GOT3 (cell line): ENCODE measurements around the gene ANKRD60.

Experiments
- DNase-seq: peaks from one replicate; lab custom pipeline; 2025; ENCODE audit warnings: mixed read lengths; lab: John Stamatoyannopoulos, UW

The ANKRD60 gene

GRCh38 chr20:58228484-58229197 lies at the start of gene ANKRD60:
TSS of gene ANKRD60 (minus strand) at chr20:58228653. CDS start at chr20:58228653, 0 bp downstream.
- no peak for DNase-seq

- DNase-seq: no peak
Observed at GRCh38 chr20:58277578-58278472, 49.4 kb upstream of the ANKRD60 start.

DNA sequence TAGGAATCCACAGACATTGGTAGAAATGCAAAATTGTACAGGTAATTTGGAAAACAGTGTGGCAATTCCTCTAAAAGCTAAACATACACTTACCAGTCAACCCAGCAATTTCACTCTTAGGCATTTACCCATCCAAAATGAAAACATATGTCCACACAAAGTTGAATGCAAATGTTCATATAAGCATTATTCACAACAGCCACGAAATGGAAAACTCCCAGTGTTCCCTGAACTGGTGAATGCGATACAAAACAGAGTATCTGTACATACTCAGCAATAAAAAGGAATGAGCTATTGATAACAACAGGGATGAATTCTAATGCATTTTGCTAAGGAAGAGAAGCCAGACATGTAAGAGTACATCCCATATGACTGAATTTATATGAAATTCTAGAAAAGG lies 48.7 kb upstream of the ANKRD60 start:
- no peak for DNase-seq

- DNase-seq: no peak
Observed at GRCh38 chr20:58274384-58274783, 45.9 kb upstream of the ANKRD60 start.

DNA sequence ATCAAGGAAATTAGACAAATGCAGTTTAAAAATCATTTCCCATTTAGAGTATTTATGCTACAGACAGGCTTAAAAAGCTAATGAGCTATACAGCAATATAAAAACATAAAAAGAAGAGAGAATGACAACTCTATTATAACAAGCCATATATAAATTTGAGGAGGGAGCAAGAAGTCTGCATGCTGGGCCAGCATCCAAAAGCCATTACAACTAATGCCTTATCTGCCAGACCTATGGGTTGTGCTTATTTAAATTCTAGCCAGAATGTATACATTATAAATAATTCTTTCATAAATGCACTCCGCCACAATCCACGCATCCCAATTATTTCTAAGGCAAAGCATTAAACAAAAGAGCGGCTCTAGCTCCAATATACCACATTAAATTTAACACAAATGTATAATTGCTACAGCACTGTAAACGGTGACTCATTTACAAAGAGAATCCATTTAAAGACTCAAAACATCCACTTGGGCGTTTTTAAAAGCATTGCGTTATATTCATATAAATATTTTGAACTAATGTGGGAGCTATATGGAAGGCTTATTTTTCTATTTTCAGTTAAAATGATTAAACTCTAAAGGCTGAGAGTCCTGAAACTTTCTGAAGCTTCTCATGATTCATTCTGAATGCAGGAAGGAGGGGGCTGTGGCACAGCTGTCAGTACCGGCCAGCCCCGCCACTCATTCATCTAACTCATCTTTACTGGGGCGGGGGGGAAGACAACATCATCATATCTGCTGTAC lies 43.3 kb upstream of the ANKRD60 start:
- no peak for DNase-seq

- no peak for DNase-seq
Observed at GRCh38 chr20:58268936-58269619, 40.6 kb upstream of the ANKRD60 start.

DNA sequence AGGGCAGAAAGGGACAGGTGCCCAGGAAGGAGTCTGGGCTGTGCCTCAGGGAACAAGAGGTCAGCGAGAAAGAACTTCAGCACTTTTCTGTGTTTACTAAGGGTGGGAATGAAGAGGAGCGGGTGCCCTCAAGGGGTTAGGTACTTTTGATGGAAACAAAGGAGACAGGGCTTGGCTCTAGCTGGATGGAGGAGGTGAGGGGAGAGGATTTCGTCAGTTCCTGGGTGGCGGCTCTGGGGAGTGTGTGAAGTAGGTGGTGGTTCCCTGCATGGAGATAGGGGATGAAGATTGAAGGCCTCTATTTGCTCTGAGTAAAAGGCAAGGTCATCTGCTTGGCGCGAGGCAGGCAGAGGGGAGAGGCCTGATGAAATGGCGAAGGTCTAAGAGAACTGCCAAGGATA lies 40.0 kb upstream of the ANKRD60 start:
- no peak for DNase-seq

GRCh38 chr20:58267389-58268215 lies 39.1 kb upstream of the ANKRD60 start:
- DNase-seq: no peak

- DNase-seq: no peak
Observed at GRCh38 chr20:58264271-58264670, 35.8 kb upstream of the ANKRD60 start.

DNA sequence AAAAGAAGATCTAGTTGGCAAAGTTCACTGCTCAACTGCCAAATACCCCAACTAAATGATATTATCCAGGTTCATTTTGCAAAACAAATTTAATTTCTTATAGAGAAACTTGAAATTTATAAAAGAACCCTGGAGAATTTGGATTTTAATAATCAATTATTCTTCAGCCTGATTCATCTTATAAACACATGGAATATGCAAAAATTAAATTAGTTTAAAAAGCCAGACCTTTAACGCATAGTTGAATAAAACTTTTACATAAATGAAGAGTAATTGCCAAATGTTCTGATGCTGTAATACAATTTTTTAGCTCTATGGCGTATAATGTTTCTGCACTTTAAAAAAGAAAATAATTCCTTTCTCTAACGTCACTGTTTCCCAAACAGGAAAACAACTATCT lies 33.2 kb upstream of the ANKRD60 start:
- no peak for DNase-seq

DNA sequence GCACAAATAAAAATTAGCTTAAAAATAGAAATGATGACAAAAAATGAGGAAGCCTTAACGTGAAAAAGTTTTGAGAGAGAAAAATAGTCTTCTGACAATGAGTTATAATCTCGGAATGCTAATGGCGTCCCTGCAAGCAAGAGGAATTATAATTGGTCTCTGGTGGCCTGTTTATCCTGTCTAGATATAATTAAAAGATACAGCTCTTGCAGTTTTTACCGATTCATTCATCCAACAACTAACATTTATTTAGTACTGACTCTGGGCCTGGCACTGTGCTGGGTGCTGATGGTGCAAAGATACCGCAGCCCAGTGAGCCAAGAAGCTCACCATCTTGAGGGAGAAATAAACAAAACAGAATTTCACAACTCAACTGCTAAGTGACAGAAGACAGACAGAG lies 31.6 kb upstream of the ANKRD60 start:
- DNase-seq: no peak

GRCh38 chr20:58256842-58257241 lies 28.4 kb upstream of the ANKRD60 start:
- DNase-seq: no peak

DNA sequence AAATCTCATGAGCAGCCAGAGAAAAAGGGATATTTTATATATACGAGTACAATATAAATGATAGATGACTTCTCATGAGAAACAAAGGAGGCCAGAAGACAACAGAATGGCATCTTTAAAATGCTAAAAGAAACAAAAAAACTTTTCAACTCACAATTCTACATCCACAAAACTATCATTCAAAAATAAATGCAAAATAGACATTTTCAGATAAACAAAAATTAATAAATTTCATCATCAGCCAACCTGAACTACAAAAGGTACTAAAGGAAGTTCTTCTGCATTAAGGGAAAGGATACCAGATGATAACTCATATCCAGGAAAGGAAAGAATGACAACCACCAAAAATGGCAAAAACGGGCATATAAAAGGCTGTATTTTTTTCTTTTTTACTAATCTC lies 27.9 kb upstream of the ANKRD60 start:
- no peak for DNase-seq

DNA sequence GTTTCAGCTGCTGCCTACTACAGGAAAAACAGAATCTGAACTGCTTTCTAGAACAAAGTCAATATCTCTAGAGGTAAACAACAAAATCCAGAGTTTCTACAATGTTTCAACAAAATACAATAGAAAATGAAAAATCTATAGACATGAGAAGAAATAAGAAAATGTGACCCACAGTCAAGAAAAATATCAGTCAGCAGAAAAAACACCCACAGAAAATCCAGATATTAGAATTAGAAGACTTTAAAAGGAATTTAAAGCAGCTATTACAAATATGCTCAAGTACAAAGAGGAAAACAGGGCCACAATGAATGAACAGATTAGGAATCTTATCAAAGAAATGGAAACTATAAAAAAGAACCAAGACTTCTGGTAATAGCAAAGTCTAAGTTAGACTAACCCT lies 26.4 kb upstream of the ANKRD60 start:
- no peak for DNase-seq

DNA sequence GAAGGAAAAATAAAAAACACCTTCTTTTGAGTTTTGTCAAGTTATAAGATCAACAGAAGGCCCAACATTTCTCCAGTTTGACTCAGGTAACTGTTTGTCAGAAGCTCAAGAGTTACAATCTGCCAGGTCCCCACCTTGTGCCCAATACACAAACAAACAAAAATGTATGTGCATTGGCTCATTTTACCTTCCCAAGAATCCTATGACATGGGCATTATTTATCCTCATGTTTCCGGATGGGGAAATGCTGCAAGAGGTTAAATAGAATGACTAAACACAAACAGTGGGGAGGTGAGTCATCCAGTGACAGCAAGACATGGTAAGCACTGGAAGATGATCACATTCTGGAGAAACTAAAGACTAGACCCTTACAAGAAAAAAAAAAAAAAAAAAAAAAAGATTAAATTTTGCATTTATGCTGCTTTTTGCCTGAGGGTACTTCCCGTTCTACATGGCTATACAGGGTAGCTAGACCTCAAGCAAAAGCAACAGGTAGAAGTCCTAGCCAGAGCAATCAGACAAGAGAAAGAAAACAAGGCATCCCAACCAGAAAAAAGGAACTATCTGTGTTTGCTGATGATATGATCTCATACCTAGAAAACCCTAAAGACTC lies 23.6 kb upstream of the ANKRD60 start:
- no peak for DNase-seq

DNA sequence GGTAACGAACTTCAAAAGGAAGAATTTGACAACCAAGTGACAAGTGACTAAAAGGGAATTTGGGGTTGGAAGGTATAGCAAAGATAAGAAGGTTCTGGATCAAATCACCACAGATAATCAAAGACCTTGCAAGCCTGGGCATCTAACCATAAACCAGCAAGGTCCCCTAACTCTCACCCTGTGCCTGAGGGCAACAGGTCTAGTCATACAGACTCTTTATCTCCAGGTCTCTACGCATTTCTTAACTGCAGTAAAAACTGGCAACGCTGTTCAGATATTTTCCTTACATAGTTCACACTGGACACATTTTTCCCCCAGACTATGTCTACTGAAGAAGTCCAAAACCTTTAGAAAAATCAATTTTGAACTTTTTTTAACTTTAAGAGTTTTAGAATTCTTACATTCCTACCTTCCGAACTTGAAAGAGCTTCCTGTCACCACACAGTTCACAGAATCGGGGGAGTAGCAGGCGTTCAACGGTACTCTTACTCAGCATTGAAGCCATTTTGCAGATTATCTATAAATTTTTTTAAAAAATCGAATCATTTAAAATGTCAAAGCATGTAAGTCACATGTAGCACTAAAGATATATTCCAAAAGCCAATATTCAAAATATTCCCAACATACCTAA lies 23.0 kb upstream of the ANKRD60 start:
- no peak for DNase-seq

- no peak for DNase-seq
Observed at GRCh38 chr20:58246346-58246745, 17.9 kb upstream of the ANKRD60 start.

DNA sequence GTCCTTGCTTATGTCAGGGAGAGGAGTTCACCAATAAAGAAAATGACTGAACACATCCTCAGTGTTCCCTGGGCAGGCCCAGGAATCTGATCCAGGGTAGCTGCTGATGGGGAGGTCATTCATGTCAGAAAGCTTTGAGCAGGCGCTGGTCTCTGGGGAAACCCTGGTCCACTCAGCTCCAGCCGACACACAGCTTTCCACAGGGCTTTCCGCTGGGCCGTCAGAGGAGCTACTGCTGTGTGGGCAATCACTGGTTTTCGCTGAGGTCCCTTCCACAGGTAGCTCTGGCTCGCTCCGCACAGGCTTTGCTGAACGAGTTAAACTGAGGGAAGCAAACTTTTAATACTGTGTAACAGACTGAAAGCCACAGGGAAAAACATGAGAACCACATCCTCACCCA lies 17.5 kb upstream of the ANKRD60 start:
- no peak for DNase-seq

GRCh38 chr20:58245181-58245891 lies 16.9 kb upstream of the ANKRD60 start:
- no peak for DNase-seq
